Muscle of arm (tissue), 12 donors: ENCODE results near the gene AKT1S1. TPM values are rescaled to one million over a fixed set of nuclear protein-coding genes. Genes with fewer than 3 reads are reported as not detected.

Source experiments
- polyA plus RNA-seq, 12 donors: library from polyadenylated mRNA; unstranded; fragments of 120-200 nt; gene quantifications; one replicate each; pipeline ENCODE4 v1.2.1, GENCODE V29; 2013; ENCODE audit not compliant: insufficient read length in 12 of 12

Gene AKT1S1
- polyA plus RNA-seq, 12 donors: 26.0 to 219 (median 30.8) TPM

Other genes with a start within 250 kb of the AKT1S1 start
- 10 to 100 TPM in 11 of 12 donors, not detected in 1; 24.2 to 56.9 (median 28.4) TPM for gene RRAS, start 237.2 kb downstream of the AKT1S1 start, polyA plus RNA-seq
- gene SCAF1, start 235.1 kb downstream of the AKT1S1 start, polyA plus RNA-seq: 10 to 100 TPM in 11 of 12 donors, not detected in 1; 15.6 to 44.2 (median 23.6) TPM
- gene IRF3, start 211.5 kb downstream of the AKT1S1 start, polyA plus RNA-seq: 10 to 100 TPM in 11 of 12 donors, not detected in 1; 26.2 to 59.4 (median 30.9) TPM
- gene BCL2L12, start 211.4 kb downstream of the AKT1S1 start, polyA plus RNA-seq: 10 to 100 TPM in 11 of 12 donors, not detected in 1; 19.7 to 31.1 (median 25.5) TPM
- gene PRMT1, start 200.1 kb downstream of the AKT1S1 start, polyA plus RNA-seq: 100 to 1,000 TPM in 11 of 12 donors, not detected in 1; 158 to 200 (median 173) TPM
- 1 to 10 TPM in 6 of 12 donors, under 1 TPM in 4, not detected in 2; 0.78 to 1.5 (median 1.1) TPM for gene ADM5, start 187.8 kb downstream of the AKT1S1 start, polyA plus RNA-seq
- 10 to 100 TPM in 5 of 12 donors, 1 to 10 TPM in 5, not detected in 2; 5.6 to 14.2 (median 9.9) TPM for gene CPT1C, start 186.2 kb downstream of the AKT1S1 start, polyA plus RNA-seq
- gene TSKS, start 114.0 kb downstream of the AKT1S1 start, polyA plus RNA-seq: 1 to 10 TPM in 3 of 12 donors, under 1 TPM in 7, not detected in 2; 0.14 to 1.4 (median 0.50) TPM
- gene AP2A1, start 110.4 kb downstream of the AKT1S1 start, polyA plus RNA-seq: 10 to 100 TPM in 11 of 12 donors, not detected in 1; 44.1 to 78.6 (median 47.9) TPM
- gene FUZ, start 64.1 kb downstream of the AKT1S1 start, polyA plus RNA-seq: 10 to 100 TPM in 11 of 12 donors, not detected in 1; 11.8 to 41.9 (median 16.0) TPM
- 10 to 100 TPM in 11 of 12 donors, not detected in 1; 26.4 to 44.2 (median 29.5) TPM for gene MED25, start 59.1 kb downstream of the AKT1S1 start, polyA plus RNA-seq
- gene PTOV1, start 26.2 kb downstream of the AKT1S1 start, polyA plus RNA-seq: 100 to 1,000 TPM in 11 of 12 donors, not detected in 1; 143 to 230 (median 174) TPM
- gene PNKP, start 9.8 kb downstream of the AKT1S1 start, polyA plus RNA-seq: 10 to 100 TPM in 11 of 12 donors, not detected in 1; 17.2 to 73.0 (median 28.5) TPM
- gene TBC1D17, start 347 bp upstream of the AKT1S1 start, polyA plus RNA-seq: 10 to 100 TPM in 11 of 12 donors, not detected in 1; 25.8 to 44.9 (median 32.5) TPM
- 1 to 10 TPM in 4 of 12 donors, under 1 TPM in 6, not detected in 2; 0.26 to 2.5 (median 0.94) TPM for gene IL4I1, start 19.5 kb upstream of the AKT1S1 start, polyA plus RNA-seq
- 10 to 100 TPM in 11 of 12 donors, not detected in 1; 13.1 to 40.2 (median 26.6) TPM for gene ATF5, start 51.9 kb upstream of the AKT1S1 start, polyA plus RNA-seq
- gene NUP62, start 52.1 kb upstream of the AKT1S1 start, polyA plus RNA-seq: 100 to 1,000 TPM in 1 of 12 donors, 10 to 100 TPM in 11; 43.9 to 530 (median 54.9) TPM
- 1 to 10 TPM in 3 of 12 donors, under 1 TPM in 8, not detected in 1; 0.48 to 5.5 (median 0.77) TPM for gene SIGLEC11, start 83.8 kb upstream of the AKT1S1 start, polyA plus RNA-seq
- 10 to 100 TPM in 11 of 12 donors, not detected in 1; 15.8 to 31.7 (median 19.8) TPM for gene VRK3, start 148.0 kb upstream of the AKT1S1 start, polyA plus RNA-seq
- 10 to 100 TPM in 2 of 12 donors, 1 to 10 TPM in 9, not detected in 1; 6.2 to 10.8 (median 8.3) TPM for gene ZNF473, start 148.7 kb upstream of the AKT1S1 start, polyA plus RNA-seq